ENCODE results near the gene ODC1. TPM values are rescaled to one million over a fixed set of nuclear protein-coding genes. Genes with fewer than 3 reads are reported as not detected.

The ODC1 gene
- total RNA-seq, 1 experiment from 2014 or later, result 110 TPM

GRCh38 chr2:10407432-10407831 is 40.7 kb downstream of the ODC1 start:
- DNase-seq (ENCODE audit: low read depth in 1 of 2, low spot score in 2 of 2), result no peak
- H3K9me3 ChIP-seq (replicated peaks), result no peaks in the 10 kb centered on the region
- H3K36me3 ChIP-seq, result peaks cover 6% of the 10 kb centered on the region; the same call in 1 of the 2 replicates
- H3K27ac ChIP-seq, result no peak overlapping the region
- peaks cover 89% of the 10 kb centered on the region for H3K4me1 ChIP-seq (replicated peaks)
- H3K27me3 ChIP-seq (replicated peaks), result no peaks in the 10 kb centered on the region
- H3K4me3 ChIP-seq, result no peak overlapping the region

DNA sequence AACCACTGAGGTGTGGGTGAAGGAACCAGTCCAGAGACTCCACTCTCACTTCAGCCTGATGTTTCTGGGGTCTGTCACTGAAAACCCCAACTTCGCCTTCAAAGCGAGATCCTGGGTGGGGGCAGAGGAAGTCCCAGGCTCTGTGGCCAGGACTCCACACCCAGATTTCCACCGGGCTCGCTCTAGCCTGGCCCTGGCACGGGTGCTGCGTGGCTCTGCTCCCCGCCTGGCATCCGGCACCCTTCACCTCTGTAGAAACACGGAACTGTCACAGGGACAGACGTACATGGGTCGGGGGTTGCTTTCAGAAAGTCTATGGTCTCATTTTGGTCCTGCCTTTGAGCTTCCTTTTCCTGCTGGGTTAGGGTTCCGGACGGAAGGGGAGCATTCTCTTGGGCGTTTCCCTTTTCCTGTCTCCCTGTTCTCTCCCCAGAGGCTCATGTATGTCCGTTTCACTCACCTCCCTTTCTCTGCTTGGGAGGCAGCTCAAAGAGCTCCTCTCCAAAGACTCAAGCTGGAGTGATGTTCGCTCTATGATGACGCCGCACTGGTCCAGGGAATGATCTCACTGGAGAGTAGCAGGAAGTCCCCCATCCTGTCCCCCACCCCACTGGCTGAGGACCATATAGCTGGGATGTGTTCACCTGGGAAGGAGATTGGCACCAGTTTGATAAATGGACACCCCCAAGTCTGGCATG is 41.5 kb downstream of the ODC1 start:
- Histone ChIP-seq H3K4me1 (replicated peaks) (peaks cover 89% of the 10 kb centered on the region), H3K27ac (no peak overlapping the region), H3K4me3 (no peak overlapping the region), H3K27me3 (replicated peaks) (no peaks in the 10 kb centered on the region), H3K36me3 (peaks cover 2% of the 10 kb centered on the region; the same call in 1 of the 2 replicates), H3K9me3 (replicated peaks) (no peaks in the 10 kb centered on the region)
- DNase-seq (ENCODE audit: low read depth in 1 of 2, low spot score in 2 of 2), result no peak

DNA sequence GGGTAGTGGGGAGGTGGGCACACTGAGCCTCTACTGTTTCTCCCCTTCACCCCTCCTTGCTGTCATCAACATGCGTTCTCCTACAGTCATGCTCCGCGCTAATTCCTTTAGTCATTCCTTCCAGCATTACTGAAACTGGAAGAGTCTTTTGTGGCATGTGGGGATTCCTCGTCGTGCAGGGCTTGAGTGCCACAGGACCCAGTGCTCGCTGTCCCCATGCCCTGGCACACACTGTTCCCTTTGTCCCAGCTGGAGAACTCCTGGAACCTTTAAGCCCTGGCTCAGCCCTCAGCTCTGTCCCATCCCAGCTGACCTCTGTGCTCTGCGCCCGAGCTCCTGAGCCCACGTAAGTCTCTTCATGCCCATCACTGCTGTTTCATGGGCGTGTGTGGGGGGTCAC is 42.1 kb downstream of the ODC1 start:
- H3K27me3 ChIP-seq (replicated peaks), result no peaks in the 10 kb centered on the region
- 0 out of 2 replicates have a peak, but pooled peaks cover 2% of the 10 kb centered on the region for H3K36me3 ChIP-seq
- no peak overlapping the region for H3K4me3 ChIP-seq
- peak overlapping the region; percentile 66 for H3K27ac ChIP-seq
- no peak for DNase-seq (ENCODE audit: low read depth in 1 of 2, low spot score in 2 of 2)
- H3K9me3 ChIP-seq (replicated peaks), result no peaks in the 10 kb centered on the region
- H3K4me1 ChIP-seq (replicated peaks), result peaks cover 87% of the 10 kb centered on the region

GRCh38 chr2:10405448-10405847 is 42.7 kb downstream of the ODC1 start:
- Histone ChIP-seq H3K27me3 (replicated peaks) (no peaks in the 10 kb centered on the region), H3K36me3 (0 out of 2 replicates have a peak, but pooled peaks cover 3% of the 10 kb centered on the region), H3K4me3 (no peak overlapping the region), H3K9me3 (replicated peaks) (no peaks in the 10 kb centered on the region), H3K27ac (peak overlapping the region; percentile 66), H3K4me1 (replicated peaks) (peaks cover 84% of the 10 kb centered on the region)
- DNase-seq (ENCODE audit: low read depth in 1 of 2, low spot score in 2 of 2), result peak; percentile 89 to 94

GRCh38 chr2:10404324-10405143 is 43.6 kb downstream of the ODC1 start:
- no peak for DNase-seq (ENCODE audit: low read depth in 1 of 2, low spot score in 2 of 2)
- Histone ChIP-seq H3K9me3 (replicated peaks) (no peaks in the 10 kb centered on the region), H3K4me1 (replicated peaks) (peaks cover 80% of the 10 kb centered on the region), H3K27ac (peak overlapping the region; percentile 66), H3K36me3 (peaks cover 8% of the 10 kb centered on the region; the same call in 1 of the 2 replicates), H3K4me3 (no peak overlapping the region), H3K27me3 (replicated peaks) (no peaks in the 10 kb centered on the region)

GRCh38 chr2:10402653-10403215 is 45.4 kb downstream of the ODC1 start:
- Histone ChIP-seq H3K4me1 (replicated peaks) (peaks cover 62% of the 10 kb centered on the region), H3K27me3 (replicated peaks) (no peaks in the 10 kb centered on the region), H3K9me3 (replicated peaks) (no peaks in the 10 kb centered on the region), H3K4me3 (no peak overlapping the region), H3K27ac (no peak overlapping the region), H3K36me3 (peaks cover 8% of the 10 kb centered on the region; the same call in 1 of the 2 replicates)
- DNase-seq (ENCODE audit: low read depth in 1 of 2, low spot score in 2 of 2), result no peak

DNA sequence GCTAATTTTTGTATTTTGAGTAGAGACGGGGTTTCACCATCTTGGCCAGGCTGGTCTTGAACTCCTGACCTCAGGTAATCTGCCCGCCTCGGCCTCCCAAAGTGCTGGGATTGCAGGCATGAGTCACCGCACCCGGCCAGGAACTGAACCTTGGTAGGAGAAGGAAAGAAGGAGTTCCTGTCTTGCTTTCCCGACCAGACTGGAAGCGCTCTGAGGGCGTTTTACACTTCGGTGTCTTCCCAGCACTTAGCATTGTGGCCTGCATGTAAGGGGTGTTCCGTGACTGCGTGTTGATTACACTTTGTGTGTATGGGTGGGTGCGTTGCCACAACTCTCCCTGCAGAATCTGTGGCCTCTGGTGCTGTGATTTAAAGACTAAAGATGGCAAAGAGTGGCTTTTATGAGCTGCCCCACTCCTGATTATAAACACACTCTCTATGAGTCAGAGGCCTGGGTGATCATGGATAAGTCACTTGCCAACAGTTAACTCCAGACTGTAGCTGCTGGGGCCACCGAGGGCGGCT is 46.0 kb downstream of the ODC1 start:
- H3K27me3 ChIP-seq (replicated peaks), result no peaks in the 10 kb centered on the region
- no peak overlapping the region for H3K4me3 ChIP-seq
- peaks cover 8% of the 10 kb centered on the region; the same call in 1 of the 2 replicates for H3K36me3 ChIP-seq
- H3K27ac ChIP-seq, result peak overlapping the region; percentile 48
- no peaks in the 10 kb centered on the region for H3K9me3 ChIP-seq (replicated peaks)
- H3K4me1 ChIP-seq (replicated peaks), result peaks cover 56% of the 10 kb centered on the region
- peak; percentile 80 to 86 for DNase-seq (ENCODE audit: low read depth in 1 of 2, low spot score in 2 of 2)

DNA sequence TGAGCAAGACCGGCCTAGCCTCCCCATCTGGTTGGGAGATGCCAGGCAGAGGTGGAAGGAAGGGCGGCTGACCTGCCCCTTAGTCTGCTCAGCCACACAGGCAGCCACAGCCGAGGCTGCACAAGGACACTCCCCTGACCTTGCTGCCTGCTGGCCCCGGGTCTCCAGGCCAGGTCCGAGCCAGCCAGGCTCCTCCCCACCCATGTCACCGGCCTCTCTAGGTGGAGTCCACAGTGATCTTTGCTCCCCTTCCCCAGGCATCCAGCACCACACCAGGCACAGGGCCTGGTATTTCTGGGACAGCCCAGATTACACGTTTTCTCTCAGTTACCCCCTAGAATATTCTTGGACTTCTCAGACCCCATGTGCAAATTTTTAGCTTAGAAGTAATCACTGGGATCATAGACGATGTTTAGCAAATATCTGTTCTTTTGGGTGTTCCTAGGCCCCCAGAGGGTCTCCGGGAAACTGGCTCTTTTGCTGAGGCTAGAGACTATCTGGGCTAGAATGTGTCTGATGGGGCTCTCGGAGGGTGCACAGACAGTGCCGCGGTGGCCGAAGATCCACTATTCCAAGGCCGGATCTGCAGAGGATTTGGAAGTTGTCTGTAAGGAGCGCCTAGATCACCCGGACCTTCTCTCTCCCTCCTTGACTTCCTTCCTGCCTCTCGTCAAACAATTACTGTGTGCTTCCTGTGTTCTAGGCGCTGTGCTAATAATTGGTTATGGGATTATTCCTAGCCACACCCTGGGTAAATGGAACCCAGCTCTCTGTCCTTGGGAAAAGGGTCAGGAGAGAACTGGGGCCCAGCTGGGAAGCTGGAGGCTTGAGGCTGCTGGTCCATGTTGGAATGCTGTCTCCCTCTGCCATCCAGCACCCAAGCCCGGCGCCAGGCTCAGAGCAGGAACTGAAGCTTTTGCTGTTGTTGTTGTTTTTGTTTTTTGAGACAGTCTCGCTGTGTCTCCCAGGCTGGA is 46.9 kb downstream of the ODC1 start:
- no peak for DNase-seq (ENCODE audit: low read depth in 1 of 2, low spot score in 2 of 2)
- peak overlapping the region; percentile 48 for H3K27ac ChIP-seq
- H3K27me3 ChIP-seq (replicated peaks), result no peaks in the 10 kb centered on the region
- peaks cover 54% of the 10 kb centered on the region for H3K4me1 ChIP-seq (replicated peaks)
- H3K9me3 ChIP-seq (replicated peaks), result no peaks in the 10 kb centered on the region
- H3K36me3 ChIP-seq, result peaks cover 8% of the 10 kb centered on the region; the same call in 1 of the 2 replicates
- no peak overlapping the region for H3K4me3 ChIP-seq

GRCh38 chr2:10400568-10400977 is 47.6 kb downstream of the ODC1 start:
- H3K27ac ChIP-seq, result no peak overlapping the region
- H3K4me3 ChIP-seq, result no peak overlapping the region
- no peaks in the 10 kb centered on the region for H3K27me3 ChIP-seq (replicated peaks)
- H3K4me1 ChIP-seq (replicated peaks), result peaks cover 47% of the 10 kb centered on the region
- H3K36me3 ChIP-seq, result peaks cover 8% of the 10 kb centered on the region; the same call in 1 of the 2 replicates
- DNase-seq (ENCODE audit: low read depth in 1 of 2, low spot score in 2 of 2), result no peak
- no peaks in the 10 kb centered on the region for H3K9me3 ChIP-seq (replicated peaks)

DNA sequence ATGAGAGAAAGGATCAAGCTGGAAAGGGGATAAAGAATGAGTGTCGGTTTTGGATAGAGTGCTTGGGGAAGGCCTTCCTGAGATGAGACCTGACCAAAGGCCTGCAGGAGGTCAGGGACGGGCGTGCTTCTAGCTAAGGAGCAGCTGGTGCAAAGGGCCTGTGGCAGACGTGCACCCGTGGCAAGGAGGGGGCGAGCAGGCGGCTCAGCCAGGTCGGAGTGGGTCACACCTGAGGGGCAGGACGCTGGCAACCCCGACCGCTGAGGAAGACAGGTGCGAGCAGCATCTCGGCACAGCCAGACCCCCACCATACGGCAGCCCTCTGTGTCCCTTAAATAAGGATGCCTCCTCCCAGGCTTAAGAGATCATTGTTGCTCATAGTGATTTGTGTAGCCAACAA is 48.1 kb downstream of the ODC1 start:
- no peak for DNase-seq (ENCODE audit: low read depth in 1 of 2, low spot score in 2 of 2)
- H3K9me3 ChIP-seq (replicated peaks), result no peaks in the 10 kb centered on the region
- no peak overlapping the region for H3K27ac ChIP-seq

GRCh38 chr2:10399358-10399757 is 48.8 kb downstream of the ODC1 start:
- H3K4me3 ChIP-seq, result no peak overlapping the region
- H3K9me3 ChIP-seq (replicated peaks), result no peaks in the 10 kb centered on the region

More for the DNA sequence above, 48.1 kb downstream of the ODC1 start:
- Histone ChIP-seq H3K27me3 (replicated peaks) (no peaks in the 10 kb centered on the region), H3K36me3 (peaks cover 8% of the 10 kb centered on the region; the same call in 1 of the 2 replicates), H3K4me3 (no peak overlapping the region), H3K4me1 (replicated peaks) (peaks cover 42% of the 10 kb centered on the region)

GRCh38 chr2:10398496-10398895 is 49.6 kb downstream of the ODC1 start:
- no peaks in the 10 kb centered on the region for H3K9me3 ChIP-seq (replicated peaks)
- no peak overlapping the region for H3K4me3 ChIP-seq
- peaks cover 26% of the 10 kb centered on the region for H3K4me1 ChIP-seq (replicated peaks)
- DNase-seq (ENCODE audit: low read depth in 1 of 2, low spot score in 2 of 2), result no peak
- no peaks in the 10 kb centered on the region for H3K27me3 ChIP-seq (replicated peaks)
- H3K36me3 ChIP-seq, result peaks cover 8% of the 10 kb centered on the region; the same call in 1 of the 2 replicates
- no peak overlapping the region for H3K27ac ChIP-seq

More at GRCh38 chr2:10399358-10399757, 48.8 kb downstream of the ODC1 start:
- Histone ChIP-seq H3K27ac (no peak overlapping the region), H3K27me3 (replicated peaks) (no peaks in the 10 kb centered on the region), H3K36me3 (peaks cover 8% of the 10 kb centered on the region; the same call in 1 of the 2 replicates), H3K4me1 (replicated peaks) (peaks cover 35% of the 10 kb centered on the region)
- DNase-seq (ENCODE audit: low read depth in 1 of 2, low spot score in 2 of 2), result no peak

Data from SJSA1 (cell line).